Right forelimb (tissue), 1 donor: ENCODE measurements around the gene NPR2.

Experiments used
- DNase-seq: peaks from one replicate; pipeline ENCODE4 v3.0.0-alpha.2; 2018

The NPR2 gene

DNA sequence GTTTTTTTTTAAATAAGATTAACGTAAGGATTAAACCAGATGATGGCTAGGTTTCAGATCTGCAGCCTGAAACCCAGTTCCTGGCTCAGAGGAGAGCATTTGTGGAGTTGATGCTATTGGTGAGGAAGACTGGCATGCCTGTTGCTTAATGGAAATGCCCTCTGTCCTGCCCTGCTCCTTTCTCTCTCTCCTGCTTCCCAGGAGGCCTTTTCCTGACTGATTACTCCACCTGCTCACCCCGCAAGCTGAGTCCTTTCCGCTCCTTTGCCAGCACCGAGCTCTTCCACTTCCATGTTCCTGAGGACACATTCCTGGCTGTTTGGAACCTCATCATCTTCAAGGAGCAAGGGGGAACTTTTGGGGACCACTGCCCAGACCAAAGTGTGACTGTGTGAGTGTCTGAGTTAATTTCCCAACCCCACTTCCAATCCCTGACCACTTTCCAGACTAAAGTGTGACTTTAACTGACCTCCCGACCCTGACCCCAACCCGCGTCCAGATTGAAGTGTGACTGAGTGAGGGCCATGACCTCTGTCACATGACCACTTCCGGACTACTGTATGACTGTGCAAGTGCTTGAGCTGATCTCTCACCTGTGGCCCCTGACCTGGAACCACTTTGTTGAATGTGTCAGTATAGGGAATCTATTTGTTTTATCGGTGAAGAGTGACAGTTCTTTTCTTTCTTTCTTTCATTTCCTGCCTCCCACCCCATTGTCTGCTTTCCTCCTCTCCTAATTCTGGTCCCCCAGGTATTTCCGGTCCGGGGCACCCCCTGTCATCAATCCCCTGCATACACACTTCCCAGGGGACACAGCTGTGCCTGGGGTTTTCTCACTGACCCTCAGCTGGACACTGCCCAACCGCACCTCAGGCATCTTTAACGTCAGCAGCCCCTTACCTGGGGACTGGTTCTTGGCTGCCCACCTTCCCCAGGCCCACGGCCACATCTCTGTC, 43.1 kb downstream of the NPR2 start:
- DNase-seq, result no peak

DNA sequence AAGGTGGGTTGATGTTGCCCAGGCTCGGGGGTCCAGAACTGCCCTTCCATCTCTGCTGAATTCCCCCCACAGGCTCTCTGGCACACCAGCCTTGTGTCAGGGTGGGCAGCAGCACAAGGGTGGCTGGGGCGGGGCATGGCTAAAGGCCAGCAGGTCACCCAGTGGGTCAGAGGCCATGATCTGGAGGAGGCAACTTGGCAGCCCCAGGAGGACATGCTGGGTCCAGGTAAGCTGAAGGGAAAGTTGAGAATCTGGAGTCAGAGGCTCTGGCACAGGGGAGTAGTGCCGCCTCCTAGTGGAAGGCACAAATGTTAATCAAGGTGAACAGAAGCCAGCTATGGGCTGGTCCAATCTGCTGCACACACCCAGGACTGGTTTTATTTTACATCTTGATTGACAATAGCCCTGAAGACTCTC, 43.8 kb downstream of the NPR2 start:
- no peak for DNase-seq

DNA sequence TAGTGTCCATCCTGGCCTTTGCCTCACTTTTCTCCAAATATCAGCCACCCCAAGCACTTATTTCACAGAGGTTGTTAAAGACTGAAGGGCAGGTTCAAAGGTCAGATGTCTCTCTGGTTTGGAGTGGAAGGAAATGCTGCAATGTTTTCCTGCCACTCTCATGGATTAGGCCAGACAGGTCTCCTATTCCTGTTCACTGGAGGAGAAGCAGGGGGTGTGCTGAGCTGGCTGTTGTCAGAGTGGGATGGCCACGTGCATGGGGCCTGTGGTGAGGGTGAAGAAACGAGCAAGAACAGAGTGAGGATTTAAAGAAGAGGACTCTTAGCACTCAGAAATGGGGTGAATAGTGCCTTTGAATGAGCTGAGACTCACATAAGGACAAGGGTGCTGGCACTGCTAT, 44.4 kb downstream of the NPR2 start:
- DNase-seq, result no peak

DNA sequence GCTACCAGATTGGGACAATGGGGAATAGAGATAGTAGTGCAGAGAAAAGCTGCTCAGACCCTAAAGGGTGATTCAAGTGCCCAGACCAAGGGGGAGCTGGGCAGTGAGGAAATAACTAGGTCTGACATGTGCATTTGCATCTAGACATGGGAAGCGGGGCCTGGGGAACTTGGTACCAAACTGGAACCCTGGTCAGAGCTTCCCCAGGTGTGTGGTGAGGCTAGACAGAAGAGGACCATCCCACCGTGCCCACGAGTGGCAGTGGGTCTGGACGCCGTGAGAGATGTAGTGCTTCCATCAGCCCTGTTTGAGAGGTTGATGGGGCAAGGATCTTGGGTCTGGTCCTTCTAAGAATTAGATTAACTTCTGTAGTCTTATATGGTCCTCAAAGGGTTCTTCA, 45.2 kb downstream of the NPR2 start:
- no peak for DNase-seq

DNA sequence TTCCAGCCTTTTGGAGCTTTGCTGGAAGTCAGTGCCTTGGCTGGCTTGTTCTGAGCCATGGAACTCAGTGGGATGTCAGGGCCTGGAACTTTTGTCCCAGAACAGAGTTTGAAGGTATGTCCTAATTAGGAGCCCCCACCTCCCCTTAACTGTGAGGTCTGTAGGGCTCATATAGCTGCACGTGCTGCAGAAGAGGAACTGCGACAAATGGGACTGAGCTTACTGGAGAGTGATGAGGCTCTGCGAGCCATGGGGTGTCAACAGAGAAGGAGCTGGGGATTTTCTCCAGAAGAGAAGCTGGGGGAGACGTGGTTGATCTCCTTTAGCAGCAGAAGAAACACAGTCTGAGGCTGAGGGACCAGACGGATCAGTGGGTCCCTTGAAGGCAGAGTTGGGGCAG, 48.5 kb downstream of the NPR2 start:
- DNase-seq, result no peak

DNA sequence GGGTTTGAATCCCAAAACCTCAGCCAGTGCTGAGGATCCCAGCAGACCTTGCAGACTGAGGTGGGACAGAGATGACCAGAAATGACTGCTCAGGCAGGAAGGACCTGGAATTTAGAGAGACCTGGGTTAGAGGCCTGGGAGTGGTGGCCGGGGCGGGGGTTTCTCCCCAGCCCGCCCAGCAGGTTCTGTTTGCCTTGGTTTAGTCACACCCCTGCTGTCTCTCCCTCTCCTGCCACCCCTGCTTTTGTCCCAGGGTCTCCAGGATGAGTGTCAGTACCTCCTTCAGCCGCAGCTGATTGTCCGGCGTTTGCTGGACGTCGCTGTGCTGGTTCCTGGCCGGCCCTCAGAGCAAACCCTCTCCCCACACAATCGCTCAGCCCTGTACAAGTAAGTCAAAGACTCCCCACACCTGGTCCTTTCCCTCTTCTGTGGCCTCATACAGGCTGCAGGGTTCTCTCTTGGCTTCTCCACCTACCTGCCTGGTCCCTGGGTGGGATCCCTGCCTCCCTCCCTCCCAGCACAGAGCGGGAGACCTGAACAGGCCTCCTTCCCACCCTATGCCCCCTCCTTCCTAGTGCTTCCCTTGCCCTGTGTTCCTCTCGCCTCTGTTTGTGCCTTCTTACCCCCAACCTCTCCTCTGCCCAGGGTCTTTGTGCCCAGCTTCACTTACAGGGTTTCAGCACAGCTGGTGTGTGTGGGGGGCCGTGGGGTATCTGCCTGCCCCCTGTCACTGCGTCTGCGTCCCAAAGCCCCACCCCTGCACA, 49.7 kb downstream of the NPR2 start:
- no peak for DNase-seq

DNA sequence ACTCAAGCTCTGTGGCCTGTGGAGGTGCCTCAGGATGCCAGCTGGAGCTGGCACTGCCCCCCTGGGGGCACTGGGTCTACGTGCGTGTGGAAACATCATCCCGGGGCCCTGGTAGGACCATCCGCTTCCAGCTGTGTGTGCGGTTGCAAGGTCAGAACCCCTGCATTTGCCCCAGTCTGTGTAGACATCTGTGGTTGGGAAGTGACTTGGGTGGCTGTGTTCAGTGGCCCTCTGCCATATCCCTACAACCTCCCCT, 50.2 kb downstream of the NPR2 start:
- DNase-seq, result no peak

DNA sequence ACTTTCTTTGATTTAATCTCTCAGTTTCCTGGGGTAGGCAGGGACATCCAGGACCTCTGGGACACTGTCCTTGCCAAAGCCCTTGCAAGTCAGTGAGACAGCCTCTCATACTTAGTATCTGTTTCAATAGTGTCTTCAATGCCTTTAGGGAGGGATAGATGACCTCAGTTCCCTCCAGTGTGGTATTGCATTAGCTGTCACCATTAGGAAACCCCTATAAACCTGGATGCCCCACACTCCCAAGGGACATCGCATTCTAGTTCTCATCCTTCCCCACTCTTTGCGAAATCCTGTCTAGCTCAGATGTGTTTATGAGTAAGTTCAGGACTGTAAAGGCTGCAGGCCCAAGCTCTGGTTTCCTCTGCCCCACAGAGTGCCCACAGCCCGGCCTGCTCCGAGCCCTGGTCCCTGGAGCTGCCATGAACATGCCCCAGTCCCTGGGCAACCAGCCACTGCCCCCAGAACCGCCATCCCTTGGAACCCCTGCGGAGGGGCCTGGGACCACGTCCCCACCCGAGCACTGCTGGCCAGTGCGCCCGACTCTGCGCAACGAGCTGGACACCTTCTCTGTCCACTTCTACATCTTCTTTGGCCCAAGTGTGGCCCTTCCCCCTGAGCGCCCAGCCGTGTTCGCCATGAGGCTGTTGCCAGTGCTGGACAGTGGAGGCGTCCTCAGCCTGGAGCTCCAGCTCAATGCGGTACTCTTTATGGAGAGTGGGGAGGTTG, 50.8 kb downstream of the NPR2 start:
- no peak for DNase-seq

DNA sequence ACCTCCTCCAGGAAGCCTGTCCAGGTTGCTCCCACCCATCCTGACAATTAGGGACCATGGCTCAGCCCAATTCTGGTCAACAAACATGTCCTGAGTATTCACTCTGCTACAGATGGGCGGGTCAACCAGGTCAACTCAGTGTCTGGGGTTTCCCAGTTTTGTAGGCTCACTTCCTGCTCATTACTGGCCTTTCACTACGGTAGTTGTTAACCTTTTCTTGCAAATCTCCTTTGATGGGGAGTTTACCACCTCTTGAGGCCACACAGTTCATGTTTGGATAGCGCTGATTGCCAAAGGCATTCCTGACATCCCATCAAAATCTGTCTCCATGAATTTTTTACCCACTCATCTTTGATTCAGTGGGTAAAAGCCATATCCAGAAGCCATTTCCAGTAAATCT, 51.4 kb downstream of the NPR2 start:
- no peak for DNase-seq

DNA sequence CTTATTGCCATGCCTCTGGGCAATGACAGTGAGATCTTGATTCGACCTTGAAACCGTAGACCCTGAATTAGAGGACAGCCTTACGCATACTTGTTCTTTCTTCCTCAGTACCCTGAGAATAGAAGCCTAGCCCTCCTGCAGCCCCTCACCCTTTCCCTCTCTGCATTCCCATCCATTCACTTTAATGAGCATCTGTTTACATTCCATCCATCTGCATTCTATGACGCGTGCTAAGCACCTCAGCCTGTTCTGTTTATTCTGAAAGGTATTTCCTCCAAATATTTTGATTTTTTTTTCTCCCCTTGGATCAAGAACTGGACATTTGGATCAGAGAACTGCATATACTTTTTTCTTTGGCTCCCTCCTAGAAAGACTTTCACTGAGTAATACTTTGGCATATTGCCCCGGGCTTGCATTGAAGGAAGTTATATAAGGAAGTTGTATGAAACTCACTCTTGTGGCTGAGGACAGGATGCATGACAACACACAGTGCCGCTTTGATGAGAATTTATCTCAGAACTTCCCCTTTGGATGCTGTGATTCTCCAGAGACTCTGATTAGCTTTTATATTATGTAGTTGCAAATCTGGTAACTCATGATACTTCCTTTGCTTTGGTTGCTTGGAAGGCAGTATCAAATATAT, 53.4 kb downstream of the NPR2 start:
- DNase-seq, result no peak

DNA sequence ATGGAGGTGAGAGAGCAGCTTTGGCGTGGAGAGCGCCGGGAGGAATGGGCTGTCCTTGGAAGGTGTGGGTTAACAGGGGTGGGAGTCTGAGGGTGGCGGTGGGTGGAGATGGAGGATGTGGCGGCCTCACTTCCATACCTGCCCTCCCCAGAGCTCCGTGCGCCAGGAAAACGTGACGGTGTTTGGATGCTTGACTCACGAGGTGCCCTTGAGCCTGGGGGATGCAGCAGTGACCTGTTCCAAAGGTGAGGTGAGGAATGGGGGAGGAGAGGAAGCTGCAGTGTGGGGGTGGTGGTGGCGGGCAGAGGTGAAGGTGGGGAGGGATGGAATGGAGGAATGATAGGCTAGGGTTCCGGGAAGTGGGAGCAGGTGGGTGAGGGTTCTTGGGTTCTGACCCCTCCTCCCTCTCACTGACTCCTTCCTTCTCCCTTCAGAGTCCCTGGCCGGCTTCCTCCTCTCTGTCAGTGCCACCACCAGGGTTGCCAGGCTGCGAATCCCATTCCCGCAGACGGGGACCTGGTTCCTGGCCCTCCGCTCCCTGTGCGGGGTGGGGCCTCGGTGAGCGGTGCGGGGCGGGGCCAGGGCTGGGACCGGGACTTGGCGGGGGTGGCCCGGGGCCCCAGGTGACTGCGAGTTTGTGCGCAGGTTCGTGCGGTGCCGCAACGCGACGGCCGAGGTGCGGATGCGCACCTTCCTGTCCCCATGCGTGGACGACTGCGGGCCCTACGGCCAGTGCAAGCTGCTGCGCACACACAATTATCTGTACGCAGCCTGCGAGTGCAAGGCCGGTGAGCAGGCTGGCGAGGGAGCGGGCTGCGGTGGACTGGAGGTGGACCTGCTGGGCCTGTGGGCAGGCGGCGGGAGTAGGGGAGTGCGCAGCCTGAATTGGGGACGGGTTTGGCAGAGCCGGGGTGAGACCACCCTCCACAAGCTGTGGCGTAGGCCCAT, 54.7 kb downstream of the NPR2 start:
- DNase-seq, result no peak

DNA sequence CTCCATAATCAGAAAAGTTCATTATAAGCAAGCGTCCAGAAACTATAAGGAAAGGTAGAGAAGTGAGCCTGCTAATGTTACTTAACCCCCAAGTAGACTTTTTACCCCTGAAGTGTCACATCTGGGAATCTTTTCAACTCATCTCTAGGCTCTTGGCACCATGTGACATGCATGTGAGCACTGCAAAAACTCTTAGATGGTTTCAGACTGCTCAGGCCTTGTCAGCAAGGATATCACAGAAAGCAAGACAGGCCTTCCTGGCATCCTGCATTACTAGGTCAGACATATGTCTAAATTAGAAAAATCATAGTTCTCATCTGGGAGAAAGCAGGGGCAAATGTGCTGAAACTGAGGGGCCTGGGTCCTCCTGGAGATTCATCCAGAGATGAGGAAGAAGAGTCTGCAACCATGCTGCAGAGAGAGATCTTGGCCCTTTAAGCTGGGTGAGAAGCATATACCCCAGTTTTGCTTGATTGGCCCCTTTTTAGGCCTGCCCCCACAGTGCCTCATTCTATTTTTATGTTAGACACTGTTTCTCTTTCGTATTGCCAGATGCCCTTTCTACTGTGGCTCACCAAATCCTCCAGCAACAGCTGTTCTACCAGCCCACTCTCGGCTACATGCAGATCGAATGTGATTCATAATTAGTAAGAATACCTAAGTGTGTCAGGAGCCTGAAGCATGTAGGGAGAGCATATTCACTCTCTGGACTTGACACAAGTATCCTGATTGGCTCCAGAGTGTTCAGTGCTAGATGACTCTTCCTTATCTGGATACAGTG, 56.6 kb downstream of the NPR2 start:
- no peak for DNase-seq

DNA sequence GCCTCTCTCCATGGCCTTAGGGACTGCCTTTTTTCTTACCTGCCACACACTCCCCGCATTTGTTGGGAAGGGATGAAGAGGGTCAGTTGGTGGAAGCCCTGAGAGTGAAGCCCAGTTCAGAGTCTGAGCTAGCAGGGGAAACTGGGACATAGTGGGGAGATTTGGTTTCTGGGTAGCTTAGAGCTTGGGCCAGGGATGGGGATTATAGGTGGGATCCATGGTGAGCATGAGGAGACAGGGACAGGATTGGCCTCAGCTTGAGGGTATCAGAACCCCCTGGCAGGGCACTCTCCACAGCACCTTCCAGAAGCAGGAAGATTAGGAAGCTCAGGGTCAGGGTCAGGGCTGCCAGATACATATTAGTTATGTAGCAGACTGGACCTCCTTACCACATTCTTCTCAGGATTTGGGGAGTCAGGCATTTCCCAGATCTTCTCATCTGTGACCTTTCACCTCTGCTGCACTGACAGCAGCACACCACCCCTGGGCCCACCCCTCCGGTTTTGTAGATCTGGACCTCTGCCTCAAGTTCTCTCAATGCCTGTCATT, 61.0 kb downstream of the NPR2 start:
- no peak for DNase-seq

DNA sequence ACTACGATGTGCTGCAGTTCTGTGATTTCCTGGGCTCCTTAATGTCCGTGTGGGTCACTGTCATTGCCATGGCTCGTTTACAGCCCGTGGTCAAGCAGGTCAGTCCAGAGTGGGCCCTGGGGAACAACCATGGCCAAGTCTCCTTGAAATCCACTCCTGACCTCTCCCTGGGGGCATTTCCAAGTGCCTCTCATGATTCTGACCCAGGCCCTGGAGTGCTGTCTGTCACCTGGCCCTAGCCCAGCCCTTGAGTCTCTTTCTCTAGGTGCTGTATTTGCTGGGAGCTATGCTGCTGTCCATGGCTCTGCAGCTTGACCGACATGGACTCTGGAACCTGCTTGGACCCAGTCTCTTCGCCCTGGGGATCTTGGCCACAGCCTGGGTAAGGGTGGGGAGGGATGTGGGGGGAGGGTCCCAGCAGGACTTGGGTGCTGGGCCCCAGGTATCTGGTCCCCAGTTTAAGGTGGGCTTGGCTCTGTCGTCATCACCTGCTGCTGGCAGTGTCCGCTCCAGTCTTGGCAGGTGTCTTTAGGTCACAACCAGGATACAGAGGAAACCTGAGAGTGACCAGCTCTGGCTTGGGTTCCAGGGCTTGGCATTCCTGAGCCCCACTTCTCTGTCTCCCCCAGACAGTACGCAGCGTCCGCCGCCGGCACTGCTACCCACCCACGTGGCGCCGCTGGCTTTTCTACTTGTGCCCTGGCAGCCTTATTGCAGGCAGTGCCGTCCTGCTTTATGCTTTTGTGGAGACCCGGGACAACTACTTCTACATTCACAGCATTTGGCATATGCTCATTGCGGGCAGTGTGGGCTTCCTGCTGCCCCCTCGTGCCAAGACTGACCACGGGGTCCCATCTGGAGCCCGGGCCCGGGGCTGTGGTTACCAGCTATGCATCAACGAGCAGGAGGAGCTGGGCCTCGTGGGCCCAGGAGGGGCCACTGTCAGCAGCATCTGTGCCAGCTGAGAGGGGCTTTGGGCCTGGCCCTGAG, 61.8 kb downstream of the NPR2 start:
- DNase-seq, result peak; percentile 9

DNA sequence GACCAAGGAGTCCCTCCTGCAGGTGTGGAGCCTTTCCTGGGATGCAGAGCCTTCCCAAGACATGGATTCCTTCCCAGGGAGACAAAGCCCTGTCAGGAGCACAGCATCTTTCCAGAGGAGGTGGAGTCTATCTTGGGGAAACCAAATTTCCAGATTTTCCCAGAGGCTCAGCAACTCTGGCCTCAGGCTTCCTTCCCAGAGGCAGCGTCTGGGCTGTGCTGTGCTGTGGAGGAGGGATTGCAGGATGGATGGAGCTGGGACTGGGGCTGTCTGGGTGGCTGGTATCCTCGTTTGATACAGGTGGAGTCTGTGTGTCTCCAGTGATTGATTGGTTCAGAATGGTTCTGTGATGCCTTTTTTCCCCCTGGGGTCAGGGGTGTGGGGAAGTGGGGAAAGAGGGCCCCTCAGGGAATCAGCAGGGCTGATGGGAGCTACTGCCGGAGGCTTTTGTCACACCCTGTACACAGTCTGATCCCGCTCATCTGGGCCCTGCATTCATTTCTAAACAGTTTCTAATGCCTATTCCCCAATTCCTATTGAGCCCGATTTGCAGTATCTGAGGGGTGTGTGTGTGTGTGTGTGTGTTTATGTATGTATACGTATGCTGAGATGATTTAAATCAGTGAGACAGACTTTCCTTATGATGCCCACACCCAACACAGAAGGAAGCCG, 62.8 kb downstream of the NPR2 start:
- peak; percentile 21 for DNase-seq

DNA sequence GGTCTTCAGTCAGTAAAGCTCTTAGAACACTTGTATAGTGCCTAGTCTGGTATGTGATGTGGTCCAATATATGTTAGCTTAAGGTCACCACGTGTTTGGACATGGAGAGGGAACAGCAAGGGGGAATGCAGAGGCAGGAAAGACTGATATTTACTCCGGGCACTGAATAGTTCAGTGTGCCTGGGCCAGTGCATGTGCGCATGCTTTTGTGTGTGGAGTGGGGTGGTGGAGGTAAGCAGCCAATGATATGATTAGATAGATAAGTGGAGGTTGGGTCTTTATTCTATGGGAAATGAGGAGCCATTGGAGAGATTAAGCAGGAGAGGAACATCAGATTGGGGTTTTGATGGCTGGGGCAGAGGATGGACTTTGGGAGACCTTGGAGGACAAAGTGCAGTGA, 64.8 kb downstream of the NPR2 start:
- peak; percentile 15 for DNase-seq

DNA sequence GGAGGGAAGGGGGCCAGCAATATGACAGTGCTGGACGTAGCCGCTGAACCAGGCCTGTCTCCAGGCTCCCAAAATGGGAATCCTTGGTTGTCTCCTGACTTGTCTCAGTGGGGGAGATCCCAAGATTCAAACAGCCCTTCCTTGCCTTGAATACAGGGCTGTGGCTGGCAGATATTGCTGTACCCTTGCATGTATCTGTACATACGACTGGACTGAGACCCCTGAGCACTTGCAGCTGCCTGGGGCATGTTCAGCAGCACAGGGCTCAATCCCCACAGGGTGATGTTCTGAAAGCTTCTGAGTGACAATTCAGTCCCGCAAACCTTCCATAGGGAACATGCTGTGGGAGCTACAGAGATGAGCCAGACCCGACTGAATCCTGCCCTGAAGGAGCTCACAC, 65.5 kb downstream of the NPR2 start:
- peak; percentile 11 for DNase-seq

DNA sequence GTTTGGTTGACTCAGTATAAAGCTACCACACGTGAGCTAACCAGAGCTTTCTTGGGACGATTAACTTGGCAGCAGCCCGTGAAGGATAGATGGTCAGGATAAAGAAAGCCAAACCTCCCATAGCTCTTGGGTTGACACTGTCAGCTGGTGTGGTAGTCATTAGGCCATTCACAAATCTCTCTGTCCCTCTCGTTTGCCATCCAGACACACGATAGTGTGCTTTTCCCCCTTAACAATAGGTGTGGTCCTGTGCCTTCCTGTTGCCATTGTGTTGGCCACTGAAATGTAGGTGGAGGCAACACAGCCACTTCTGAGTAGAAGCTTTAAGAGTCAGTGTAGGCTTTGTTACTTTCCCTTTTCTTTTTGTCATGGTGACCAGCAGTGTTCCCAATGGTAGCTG, 67.1 kb downstream of the NPR2 start:
- no peak for DNase-seq
